GM19438 (cell line): ENCODE results near the gene ADAR.

Experiments
- ATAC-seq: cut with Tn5 transposase; IDR thresholded peaks from one replicate; pipeline ENCODE4 v1.9.1; 2021; ENCODE audit warnings: low read depth; ENCODE audit not compliant: unreplicated experiment

ADAR gene

GRCh38 chr1:154584267-154584994, 23.6 kb downstream of the ADAR start:
- ATAC-seq = no peak

GRCh38 chr1:154583773-154584172, 24.2 kb downstream of the ADAR start:
- no peak for ATAC-seq

DNA sequence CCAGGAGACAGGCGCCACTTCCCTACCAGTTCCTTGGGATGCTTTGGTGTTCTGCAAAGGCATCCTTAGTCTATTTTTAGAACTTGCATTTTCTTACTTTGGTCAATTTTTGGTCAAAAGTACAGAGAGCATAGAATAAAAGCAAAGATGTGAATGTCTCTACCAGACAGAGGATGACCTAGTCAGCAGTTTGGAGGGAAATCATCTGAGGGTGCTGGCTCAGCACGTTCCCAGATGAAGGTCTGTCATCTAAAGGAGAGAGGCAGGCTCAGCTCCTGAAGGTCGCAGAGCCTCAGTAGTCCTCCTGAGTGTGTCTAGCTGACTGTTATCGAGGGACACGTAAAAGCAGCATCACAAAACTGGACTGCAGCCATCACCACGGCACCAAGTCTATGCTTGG, 25.1 kb downstream of the ADAR start:
- no peak for ATAC-seq

- no peak for ATAC-seq
Observed at GRCh38 chr1:154581766-154582165, 26.2 kb downstream of the ADAR start.

DNA sequence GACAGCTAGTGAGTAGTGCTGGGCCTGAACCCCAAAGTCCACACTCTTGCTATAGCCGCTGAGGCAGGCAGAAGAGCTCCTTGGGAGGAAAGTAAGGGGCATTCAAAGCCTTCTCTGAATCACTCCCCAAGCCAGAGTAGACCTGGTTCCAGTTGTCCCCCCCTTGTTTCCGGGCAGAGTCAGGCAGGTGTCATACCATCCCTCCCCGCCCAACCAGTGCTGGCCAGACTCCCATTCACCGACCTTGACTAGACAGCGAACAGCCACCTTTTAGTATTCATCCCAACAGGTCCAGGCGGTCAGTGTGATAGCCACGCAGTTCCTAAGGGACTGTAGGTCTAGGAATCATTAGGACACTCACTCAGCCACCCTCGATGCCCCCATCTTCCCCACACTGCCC, 28.6 kb downstream of the ADAR start:
- no peak for ATAC-seq

GRCh38 chr1:154578058-154578418, 29.9 kb downstream of the ADAR start:
- ATAC-seq = no peak

- no peak for ATAC-seq
Observed at GRCh38 chr1:154577346-154578057, 30.5 kb downstream of the ADAR start.

GRCh38 chr1:154575951-154576566, 31.9 kb downstream of the ADAR start:
- ATAC-seq = no peak

DNA sequence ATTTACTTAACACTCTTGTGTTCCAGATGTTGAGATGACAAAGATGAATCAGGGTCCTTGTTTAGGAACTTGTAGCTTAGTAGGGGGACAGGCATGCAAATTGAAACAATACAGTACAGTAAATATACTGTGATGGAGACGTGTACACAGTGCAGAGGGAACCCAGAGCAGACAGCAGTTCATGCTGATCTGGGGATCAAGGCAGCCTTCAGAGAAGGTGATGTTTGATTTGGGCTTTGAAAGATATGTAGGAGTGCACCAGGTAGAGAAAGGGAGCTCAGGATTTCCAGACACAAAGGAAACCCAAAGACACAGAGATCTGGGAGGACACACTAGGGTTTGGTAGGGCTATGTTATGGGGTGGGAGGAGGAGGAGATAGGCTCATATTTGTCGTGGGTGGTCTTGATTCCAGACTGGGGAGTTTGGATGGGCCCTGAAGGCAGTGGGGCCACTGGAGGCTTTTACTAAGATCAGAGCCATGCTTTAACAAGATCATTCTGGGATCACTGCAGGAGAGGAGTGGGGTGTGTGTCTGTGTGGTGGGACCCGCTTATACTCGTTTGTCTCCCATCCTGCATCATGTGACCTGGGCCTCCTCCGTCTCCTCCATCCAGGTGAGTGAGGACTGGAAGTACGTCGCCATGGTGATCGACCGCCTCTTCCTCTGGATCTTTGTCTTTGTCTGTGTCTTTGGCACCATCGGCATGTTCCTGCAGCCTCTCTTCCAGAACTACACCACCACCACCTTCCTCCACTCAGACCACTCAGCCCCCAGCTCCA, 32.6 kb downstream of the ADAR start:
- no peak for ATAC-seq

DNA sequence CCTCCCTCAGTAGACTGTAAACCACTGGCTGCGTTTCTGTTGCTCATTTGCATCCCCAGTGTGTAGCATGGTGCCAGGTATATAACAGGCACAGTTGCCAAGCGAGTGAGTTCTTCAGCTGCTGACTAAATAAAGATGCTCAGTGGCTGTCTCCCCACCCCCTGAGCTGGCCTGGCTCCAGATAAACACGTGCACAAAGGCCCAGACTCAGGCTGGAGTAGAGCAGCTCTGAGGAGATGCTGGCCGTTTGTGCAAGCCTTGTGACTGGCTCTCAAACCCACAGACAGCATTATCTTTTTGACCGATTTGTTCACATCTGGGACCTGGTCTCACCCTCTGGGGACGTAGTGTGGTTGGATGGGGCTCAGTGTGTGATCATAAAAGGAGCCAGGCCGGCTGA, 33.3 kb downstream of the ADAR start:
- no peak for ATAC-seq

GRCh38 chr1:154573168-154573510, 34.8 kb downstream of the ADAR start:
- no peak for ATAC-seq

- no peak for ATAC-seq
Observed at GRCh38 chr1:154572468-154573167, 35.4 kb downstream of the ADAR start.

GRCh38 chr1:154571964-154572288, 36.1 kb downstream of the ADAR start:
- no peak for ATAC-seq

- ATAC-seq = no peak
Observed at GRCh38 chr1:154571244-154571963, 36.6 kb downstream of the ADAR start.

DNA sequence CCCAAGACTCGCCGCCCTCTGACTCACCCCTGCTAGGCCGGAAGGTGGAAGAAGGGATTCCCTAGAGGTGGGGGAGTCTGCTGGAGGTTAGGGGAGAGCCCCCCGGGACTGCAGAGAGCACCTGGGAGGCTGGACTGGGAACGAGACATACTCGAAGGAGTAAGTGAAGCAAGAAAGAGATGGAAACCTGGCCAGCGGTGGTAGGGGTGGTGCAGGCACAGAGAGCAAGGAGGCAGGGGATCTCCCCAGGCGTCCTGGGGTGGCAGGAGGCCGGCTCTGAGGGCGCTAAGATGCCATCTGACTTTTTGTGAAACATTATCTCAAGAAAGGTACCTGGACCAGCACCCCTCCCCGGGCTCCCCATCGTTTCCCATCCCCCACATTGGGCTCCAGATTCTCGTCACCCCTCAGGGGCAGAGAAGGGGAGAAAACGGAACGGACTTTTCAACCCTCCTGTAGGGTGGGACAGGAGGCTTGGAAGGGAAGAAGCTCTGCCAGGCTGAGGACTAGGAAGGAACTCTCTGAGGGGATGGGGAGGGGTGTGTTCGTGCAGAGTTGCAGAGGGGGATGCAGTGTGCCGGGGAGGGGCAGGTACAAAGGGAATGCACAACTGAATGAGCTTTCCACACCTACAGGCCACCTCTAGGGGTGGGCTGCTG, 39.7 kb downstream of the ADAR start:
- no peak for ATAC-seq

DNA sequence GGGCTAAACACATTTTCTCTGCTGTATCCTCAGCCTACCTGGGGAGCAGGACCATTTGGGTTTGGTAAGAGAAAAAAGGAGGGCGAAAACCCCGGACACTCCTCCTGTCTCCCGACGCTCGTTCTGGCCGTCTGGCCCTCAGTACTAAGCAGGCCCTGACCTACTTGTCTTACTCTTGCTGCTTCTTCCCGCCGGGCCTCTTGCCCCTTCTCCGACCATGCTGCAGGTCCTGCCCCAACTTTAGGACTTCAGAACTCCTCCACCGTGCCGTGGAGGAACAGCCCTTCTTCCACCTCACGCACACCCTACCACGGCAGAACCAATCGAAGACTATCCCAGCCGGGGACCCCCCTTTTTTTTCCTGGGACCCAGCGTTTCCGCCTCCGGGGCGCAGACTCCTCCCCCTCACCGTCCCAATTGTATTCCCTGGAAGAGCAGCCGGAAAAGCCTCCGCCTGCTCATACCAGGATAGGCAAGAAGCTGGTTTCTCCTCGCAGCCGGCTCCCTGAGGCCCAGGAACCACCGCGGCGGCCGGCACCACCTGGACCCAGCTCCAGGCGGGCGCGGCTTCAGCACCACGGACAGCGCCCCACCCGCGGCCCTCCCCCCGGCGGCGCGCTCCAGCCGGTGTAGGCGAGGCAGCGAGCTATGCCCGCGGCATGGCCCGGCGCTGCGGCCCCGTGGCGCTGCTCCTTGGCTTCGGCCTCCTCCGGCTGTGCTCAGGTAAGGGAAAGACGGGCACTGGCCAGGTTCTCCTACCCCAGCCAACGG, 40.4 kb downstream of the ADAR start, which contains the start of gene CHRNB2:
CHRNB2 (plus strand) TSS at position 393 of the 771 bp plus-strand sequence; CDS start at position 660, 267 bp downstream.
- ATAC-seq = no peak

GRCh38 chr1:154565876-154566275, 42.1 kb downstream of the ADAR start:
- no peak for ATAC-seq

- no peak for ATAC-seq
Observed at GRCh38 chr1:154559466-154560044, 48.4 kb downstream of the ADAR start.
